HepG2 (cell line): ENCODE measurements around the gene FBF1. TPM values are rescaled to one million over a fixed set of nuclear protein-coding genes. Genes with fewer than 3 reads are reported as not detected.

ENCODE experiments used
- ELF4 ChIP-seq: sonication (generic); formaldehyde crosslinking; IDR thresholded peaks from 2 replicates; pipeline ENCODE4 v1.5.0; 2020; ENCODE audit warnings: missing genetic modification reagents, mild to moderate bottlenecking, moderate library complexity, borderline replicate concordance
- EP300 ChIP-seq, 3 experiments: sonication (generic) in 1 of 3; formaldehyde crosslinking in 1 of 3; IDR thresholded peaks; 2 replicates each; pipeline versions ENCODE4 v1.5.1 to v1.6.1; 2011 to 2020; ENCODE audit warnings: low read depth in 2 of 3, low read length in 2 of 3, borderline replicate concordance in 1 of 3, improper control_type of control experiment in 1 of 3, mild to moderate bottlenecking in 1 of 3, missing genetic modification reagents in 1 of 3, moderate library complexity in 1 of 3
- GLI4 ChIP-seq: sonication (generic); formaldehyde crosslinking; IDR thresholded peaks from 2 replicates; pipeline ENCODE4 v1.5.1; 2020; ENCODE audit warnings: missing genetic modification reagents, mild to moderate bottlenecking, moderate library complexity, borderline replicate concordance
- HHEX ChIP-seq: IDR thresholded peaks from 2 replicates; pipeline ENCODE4 v1.6.1; 2016; ENCODE audit warnings: control low read depth
- KDM5A ChIP-seq: fragments of 200-600 bp; sonication (generic); IDR thresholded peaks from 2 replicates; pipeline ENCODE4 v1.7.0; 2018; ENCODE audit warnings: antibody characterized with exemption, mild to moderate bottlenecking, low read length, borderline replicate concordance
- PHF21A ChIP-seq: sonication (generic); formaldehyde crosslinking; IDR thresholded peaks from 2 replicates; pipeline ENCODE4 v1.5.0; 2020; ENCODE audit warnings: mild to moderate bottlenecking, missing genetic modification reagents
- TRIM24 ChIP-seq: sonication (generic); formaldehyde crosslinking; IDR thresholded peaks from 2 replicates; pipeline ENCODE4 v1.8.0; 2022; ENCODE audit warnings: mild to moderate bottlenecking, missing genetic modification reagents
- XRCC5 ChIP-seq: fragments of 200-400 bp; formaldehyde crosslinking; optimal IDR thresholded peaks from 2 replicates; pipeline ENCODE3; 2017; ENCODE audit warnings: mild to moderate bottlenecking, low read length
- ZNF207 ChIP-seq: fragments of 450-650 bp; IDR thresholded peaks from 2 replicates; pipeline ENCODE4 v1.6.1; 2016; ENCODE audit warnings: antibody characterized with exemption, borderline replicate concordance
- ZNF260 ChIP-seq: sonication (generic); formaldehyde crosslinking; IDR thresholded peaks from 2 replicates; pipeline ENCODE4 v1.4.0; 2020; ENCODE audit warnings: missing genetic modification reagents, low read depth, mild to moderate bottlenecking, borderline replicate concordance
- ZNF431 ChIP-seq: sonication (generic); formaldehyde crosslinking; IDR thresholded peaks from 2 replicates; pipeline ENCODE4 v1.9.0; 2022; ENCODE audit warnings: missing genetic modification reagents, low read depth, mild to moderate bottlenecking, borderline replicate concordance
- ZNF788 ChIP-seq: sonication (generic); formaldehyde crosslinking; IDR thresholded peaks from 2 replicates; pipeline ENCODE4 v1.5.0; 2020; ENCODE audit warnings: mild to moderate bottlenecking, missing genetic modification reagents, borderline replicate concordance
- polyA plus RNA-seq, 8 experiments: library from polyadenylated mRNA; depleted of rRNA in 3 of 8; stranded (reverse) in 7 of 8; unstranded in 1 of 8; fragments of >200 nt; fragmentation: Illumina TruSeq in 4 of 8; extraction: Trizol in 4 of 8; gene quantifications; 2 replicates each; pipeline versions ENCODE4 v1.2.1 to v1.2.3, GENCODE V29; 2011 to 2016; ENCODE audit warnings: low read depth in 4 of 8, missing spikeins in 1 of 8, mixed read lengths in 1 of 8; ENCODE audit not compliant: insufficient read depth in 1 of 8
- total RNA-seq, 5 experiments: library from RNA; depleted of rRNA; stranded (reverse); fragments of >200 nt; fragmentation: Illumina TruSeq; extraction: Trizol; gene quantifications; 2 replicates each; pipeline ENCODE4 v1.2.3, GENCODE V29; 2016; ENCODE audit warnings: low read depth in 1 of 5
- TF ChIP-seq, protein P1 (sequence below): sonication (generic); formaldehyde crosslinking; IDR thresholded peaks from 2 replicates; pipeline ENCODE4 v1.9.0; 2021; ENCODE audit warnings: missing genetic modification reagents, borderline replicate concordance
- TF ChIP-seq, protein P2 (sequence below): IDR thresholded peaks from 2 replicates; pipeline ENCODE4 v1.6.1; 2016; ENCODE audit warnings: mild to moderate bottlenecking
- TF ChIP-seq, protein P3 (sequence below): sonication (generic); formaldehyde crosslinking; conservative IDR thresholded peaks from 2 replicates; pipeline ENCODE4 v1.4.0; 2020; ENCODE audit warnings: missing genetic modification reagents
- TF ChIP-seq, protein P4 (sequence below): IDR thresholded peaks from 2 replicates; pipeline ENCODE4 v1.6.1; 2016; ENCODE audit warnings: missing biosample characterization, missing genetic modification reagents, low read depth
- TF ChIP-seq, protein P5 (sequence below): sonication (generic); formaldehyde crosslinking; IDR thresholded peaks from 2 replicates; pipeline ENCODE4 v1.5.1; 2020; ENCODE audit warnings: mild to moderate bottlenecking, missing genetic modification reagents

The FBF1 gene
- total and polyA plus RNA-seq, 2 of the 13 experiments (the other 11 are each of a cell fraction or from before 2014, with no cell fraction given): 2.4 to 8.1 TPM

DNA sequence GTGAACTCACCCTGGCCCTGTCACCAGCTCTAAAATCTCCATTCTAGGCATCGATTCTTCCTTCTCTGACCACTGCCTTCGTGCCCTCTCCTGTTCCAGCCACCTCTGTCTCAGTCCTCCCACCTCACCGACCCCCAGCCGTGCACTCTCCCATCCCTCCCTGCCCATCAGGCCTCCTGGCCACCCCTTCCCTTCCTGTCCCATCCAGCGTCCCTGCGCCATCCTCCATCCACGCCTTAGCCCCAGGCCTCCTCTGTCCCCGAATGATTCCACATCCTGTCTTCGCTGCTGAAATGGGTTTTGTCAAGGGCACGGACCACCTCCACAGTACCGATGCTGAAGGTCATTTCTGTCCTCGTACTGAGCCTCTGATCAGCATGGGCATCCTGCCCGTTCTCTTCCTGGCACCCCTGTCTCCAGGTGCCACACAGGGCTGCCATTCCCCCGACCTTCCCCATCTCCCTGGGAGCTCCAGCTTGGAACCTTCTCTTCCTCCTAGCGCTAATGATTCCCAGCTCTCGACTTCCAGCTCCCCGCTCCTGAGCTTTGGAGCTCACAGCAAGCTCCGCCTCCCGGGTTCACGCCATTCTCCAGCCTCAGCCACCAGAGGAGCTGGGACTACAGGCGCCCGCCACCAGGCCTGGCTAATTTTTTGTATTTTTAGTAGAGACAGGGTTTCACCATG is 46.7 kb downstream of the FBF1 start (continued):
- TF ChIP-seq, protein P1, sequence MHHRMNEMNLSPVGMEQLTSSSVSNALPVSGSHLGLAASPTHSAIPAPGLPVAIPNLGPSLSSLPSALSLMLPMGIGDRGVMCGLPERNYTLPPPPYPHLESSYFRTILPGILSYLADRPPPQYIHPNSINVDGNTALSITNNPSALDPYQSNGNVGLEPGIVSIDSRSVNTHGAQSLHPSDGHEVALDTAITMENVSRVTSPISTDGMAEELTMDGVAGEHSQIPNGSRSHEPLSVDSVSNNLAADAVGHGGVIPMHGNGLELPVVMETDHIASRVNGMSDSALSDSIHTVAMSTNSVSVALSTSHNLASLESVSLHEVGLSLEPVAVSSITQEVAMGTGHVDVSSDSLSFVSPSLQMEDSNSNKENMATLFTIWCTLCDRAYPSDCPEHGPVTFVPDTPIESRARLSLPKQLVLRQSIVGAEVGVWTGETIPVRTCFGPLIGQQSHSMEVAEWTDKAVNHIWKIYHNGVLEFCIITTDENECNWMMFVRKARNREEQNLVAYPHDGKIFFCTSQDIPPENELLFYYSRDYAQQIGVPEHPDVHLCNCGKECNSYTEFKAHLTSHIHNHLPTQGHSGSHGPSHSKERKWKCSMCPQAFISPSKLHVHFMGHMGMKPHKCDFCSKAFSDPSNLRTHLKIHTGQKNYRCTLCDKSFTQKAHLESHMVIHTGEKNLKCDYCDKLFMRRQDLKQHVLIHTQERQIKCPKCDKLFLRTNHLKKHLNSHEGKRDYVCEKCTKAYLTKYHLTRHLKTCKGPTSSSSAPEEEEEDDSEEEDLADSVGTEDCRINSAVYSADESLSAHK (CRISPR knock-in tag): no peak
- TF ChIP-seq TRIM24 (no peak), HHEX (CRISPR knock-in tag) (no peak), ZNF431 (CRISPR knock-in tag) (no peak), ZNF260 (no peak), KDM5A (no peak), ZNF788 (peak; percentile 66; the same call in 1 of the 2 replicates), ELF4 (CRISPR knock-in tag) (no peak), EP300 (IDR thresholded peaks at IDR 0.05; ENCODE audit: low read depth in 2 of 2, low read length in 2 of 2) (no peak), EP300 (CRISPR knock-in tag; IDR thresholded peaks at IDR 0.05; ENCODE audit: borderline replicate concordance) (no peak), GLI4 (CRISPR knock-in tag) (no peak), ZNF207 (no peak), XRCC5 (peak; percentile 47), PHF21A (CRISPR knock-in tag) (peak; percentile 40; the same call in 1 of the 2 replicates)
- TF ChIP-seq, protein P2, sequence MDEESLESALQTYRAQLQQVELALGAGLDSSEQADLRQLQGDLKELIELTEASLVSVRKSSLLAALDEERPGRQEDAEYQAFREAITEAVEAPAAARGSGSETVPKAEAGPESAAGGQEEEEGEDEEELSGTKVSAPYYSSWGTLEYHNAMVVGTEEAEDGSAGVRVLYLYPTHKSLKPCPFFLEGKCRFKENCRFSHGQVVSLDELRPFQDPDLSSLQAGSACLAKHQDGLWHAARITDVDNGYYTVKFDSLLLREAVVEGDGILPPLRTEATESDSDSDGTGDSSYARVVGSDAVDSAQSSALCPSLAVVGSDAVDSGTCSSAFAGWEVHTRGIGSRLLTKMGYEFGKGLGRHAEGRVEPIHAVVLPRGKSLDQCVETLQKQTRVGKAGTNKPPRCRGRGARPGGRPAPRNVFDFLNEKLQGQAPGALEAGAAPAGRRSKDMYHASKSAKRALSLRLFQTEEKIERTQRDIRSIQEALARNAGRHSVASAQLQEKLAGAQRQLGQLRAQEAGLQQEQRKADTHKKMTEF (CRISPR knock-in tag): peak; percentile 63; the same call in 1 of the 2 replicates
- TF ChIP-seq, protein P3, sequence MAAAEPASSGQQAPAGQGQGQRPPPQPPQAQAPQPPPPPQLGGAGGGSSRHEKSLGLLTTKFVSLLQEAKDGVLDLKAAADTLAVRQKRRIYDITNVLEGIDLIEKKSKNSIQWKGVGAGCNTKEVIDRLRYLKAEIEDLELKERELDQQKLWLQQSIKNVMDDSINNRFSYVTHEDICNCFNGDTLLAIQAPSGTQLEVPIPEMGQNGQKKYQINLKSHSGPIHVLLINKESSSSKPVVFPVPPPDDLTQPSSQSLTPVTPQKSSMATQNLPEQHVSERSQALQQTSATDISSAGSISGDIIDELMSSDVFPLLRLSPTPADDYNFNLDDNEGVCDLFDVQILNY: no peak
- TF ChIP-seq, protein P4, sequence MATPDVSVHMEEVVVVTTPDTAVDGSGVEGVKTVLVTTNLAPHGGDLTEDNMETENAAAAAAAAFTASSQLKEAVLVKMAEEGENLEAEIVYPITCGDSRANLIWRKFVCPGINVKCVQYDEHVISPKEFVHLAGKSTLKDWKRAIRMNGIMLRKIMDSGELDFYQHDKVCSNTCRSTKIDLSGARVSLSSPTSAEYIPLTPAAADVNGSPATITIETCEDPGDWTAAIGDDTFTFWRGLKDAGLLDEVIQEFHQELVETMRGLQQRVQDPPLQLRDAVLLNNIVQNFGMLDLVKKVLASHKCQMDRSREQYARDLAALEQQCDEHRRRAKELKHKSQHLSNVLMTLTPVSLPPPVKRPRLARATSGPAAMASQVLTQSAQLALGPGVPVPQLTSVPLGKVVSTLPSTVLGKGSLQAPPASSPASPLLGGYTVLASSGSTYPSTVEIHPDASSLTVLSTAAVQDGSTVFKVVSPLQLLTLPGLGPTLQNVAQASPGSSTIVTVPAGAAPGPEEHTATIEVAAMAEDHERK: no peak
- TF ChIP-seq, protein P5, sequence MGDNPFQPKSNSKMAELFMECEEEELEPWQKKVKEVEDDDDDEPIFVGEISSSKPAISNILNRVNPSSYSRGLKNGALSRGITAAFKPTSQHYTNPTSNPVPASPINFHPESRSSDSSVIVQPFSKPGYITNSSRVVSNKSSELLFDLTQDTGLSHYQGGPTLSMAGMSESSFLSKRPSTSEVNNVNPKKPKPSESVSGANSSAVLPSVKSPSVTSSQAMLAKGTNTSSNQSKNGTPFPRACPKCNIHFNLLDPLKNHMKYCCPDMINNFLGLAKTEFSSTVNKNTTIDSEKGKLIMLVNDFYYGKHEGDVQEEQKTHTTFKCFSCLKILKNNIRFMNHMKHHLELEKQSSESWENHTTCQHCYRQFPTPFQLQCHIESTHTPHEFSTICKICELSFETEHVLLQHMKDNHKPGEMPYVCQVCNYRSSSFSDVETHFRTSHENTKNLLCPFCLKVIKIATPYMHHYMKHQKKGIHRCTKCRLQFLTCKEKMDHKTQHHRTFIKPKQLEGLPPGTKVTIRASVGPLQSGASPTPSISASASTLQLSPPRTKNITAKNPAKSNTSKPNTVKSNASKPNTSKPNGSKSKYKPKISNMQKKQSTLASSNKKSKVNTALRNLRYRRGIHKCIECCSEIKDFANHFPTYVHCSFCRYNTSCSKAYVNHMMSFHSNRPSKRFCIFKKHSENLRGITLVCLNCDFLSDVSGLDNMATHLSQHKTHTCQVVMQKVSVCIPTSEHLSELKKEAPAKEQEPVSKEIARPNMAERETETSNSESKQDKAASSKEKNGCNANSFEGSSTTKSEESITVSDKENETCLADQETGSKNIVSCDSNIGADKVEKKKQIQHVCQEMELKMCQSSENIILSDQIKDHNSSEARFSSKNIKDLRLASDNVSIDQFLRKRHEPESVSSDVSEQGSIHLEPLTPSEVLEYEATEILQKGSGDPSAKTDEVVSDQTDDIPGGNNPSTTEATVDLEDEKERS (CRISPR knock-in tag): 0 out of 2 replicates have a peak, but pooled peaks have one; percentile 9
